Fibroblast of villous mesenchyme (primary cell): ENCODE results near the gene RCAN2. TPM values are rescaled to one million over a fixed set of nuclear protein-coding genes. Genes with fewer than 3 reads are reported as not detected.

ENCODE experiments used
- DNase-seq: peaks from one replicate; pipeline ENCODE4 v3.0.0-alpha.2; 2010; ENCODE audit warnings: low read depth
- H3K4me3 ChIP-seq: 2 replicates; pipeline ENCODE4 v1.5.1; 2011; ENCODE audit warnings: low read depth, mild to moderate bottlenecking, low read length
- total RNA-seq: library from RNA; depleted of rRNA; stranded (reverse); fragments of >200 nt; gene quantifications from 2 replicates; pipeline ENCODE4 v1.2.3, GENCODE V29; 2012
- TF ChIP-seq, protein P1 (sequence below): IDR thresholded peaks from 2 replicates; pipeline ENCODE4 v1.5.1; 2012; ENCODE audit warnings: low read depth, mild to moderate bottlenecking, low read length; ENCODE audit not compliant: insufficient read depth

Gene RCAN2
- total RNA-seq, 1 donor = 1.7 TPM

DNA sequence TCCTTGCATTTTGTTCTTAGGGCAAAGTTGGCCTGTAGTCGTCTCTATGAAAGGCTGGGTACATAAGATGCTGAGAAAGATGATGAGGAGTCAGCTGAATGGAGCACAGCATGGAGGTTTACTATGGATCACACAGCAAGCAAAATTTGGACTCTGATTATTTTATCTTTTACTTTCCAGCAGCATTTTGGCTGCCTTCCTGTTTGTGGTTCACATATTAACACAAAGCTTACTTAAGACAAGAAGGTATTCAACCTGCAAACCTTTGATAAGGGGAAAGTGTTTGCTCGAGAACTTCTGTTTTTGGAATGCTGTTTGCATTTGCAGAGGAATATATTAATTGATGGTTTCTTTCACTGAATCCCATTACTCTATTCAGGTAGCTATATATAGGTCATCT is 217.3 kb downstream of the RCAN2 start:
- TF ChIP-seq, protein P1, sequence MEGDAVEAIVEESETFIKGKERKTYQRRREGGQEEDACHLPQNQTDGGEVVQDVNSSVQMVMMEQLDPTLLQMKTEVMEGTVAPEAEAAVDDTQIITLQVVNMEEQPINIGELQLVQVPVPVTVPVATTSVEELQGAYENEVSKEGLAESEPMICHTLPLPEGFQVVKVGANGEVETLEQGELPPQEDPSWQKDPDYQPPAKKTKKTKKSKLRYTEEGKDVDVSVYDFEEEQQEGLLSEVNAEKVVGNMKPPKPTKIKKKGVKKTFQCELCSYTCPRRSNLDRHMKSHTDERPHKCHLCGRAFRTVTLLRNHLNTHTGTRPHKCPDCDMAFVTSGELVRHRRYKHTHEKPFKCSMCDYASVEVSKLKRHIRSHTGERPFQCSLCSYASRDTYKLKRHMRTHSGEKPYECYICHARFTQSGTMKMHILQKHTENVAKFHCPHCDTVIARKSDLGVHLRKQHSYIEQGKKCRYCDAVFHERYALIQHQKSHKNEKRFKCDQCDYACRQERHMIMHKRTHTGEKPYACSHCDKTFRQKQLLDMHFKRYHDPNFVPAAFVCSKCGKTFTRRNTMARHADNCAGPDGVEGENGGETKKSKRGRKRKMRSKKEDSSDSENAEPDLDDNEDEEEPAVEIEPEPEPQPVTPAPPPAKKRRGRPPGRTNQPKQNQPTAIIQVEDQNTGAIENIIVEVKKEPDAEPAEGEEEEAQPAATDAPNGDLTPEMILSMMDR = no peak
- H3K4me3 ChIP-seq = no peak overlapping the region
- DNase-seq = no peak

DNA sequence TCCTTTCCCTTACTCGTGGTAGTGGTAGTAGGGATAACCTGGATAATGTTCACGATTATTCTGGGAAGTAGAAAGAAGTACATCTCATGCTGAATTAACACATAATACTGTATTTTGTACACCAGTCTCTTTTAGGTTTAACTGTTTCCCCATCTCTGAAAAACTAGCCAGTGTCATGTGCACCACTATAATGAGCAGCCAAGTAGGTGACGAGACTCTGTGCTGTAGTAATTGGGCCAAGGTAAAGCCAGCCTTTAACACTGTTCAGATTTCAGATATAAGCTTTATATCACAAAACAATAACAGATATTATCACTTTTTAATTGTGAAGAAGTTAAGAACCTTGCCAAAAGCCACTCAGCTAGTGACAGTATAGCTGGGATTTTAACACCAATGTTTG is 219.5 kb downstream of the RCAN2 start:
- no peak for DNase-seq
- H3K4me3 ChIP-seq = no peak overlapping the region
- TF ChIP-seq, protein P1 = no peak

DNA sequence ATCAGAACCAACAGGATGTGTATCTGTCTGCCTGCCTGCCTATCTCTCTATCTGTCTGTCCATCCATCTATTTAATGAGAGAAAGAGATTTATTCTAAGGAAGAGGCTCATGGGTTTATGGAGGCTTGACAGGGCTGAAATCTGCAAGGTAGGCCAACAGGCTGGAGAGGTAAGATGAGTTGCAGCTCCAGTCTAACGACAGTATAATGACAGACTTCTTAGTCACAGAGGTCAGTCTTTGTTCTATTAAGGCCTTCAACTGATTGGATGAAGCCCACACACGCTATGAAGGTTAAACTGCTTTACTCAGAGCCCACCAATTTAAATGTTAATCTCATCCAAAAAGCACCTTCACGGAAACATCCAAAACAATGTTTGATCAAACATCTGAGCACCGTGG is 220.1 kb downstream of the RCAN2 start:
- H3K4me3 ChIP-seq = no peak overlapping the region
- TF ChIP-seq, protein P1 = no peak
- no peak for DNase-seq

DNA sequence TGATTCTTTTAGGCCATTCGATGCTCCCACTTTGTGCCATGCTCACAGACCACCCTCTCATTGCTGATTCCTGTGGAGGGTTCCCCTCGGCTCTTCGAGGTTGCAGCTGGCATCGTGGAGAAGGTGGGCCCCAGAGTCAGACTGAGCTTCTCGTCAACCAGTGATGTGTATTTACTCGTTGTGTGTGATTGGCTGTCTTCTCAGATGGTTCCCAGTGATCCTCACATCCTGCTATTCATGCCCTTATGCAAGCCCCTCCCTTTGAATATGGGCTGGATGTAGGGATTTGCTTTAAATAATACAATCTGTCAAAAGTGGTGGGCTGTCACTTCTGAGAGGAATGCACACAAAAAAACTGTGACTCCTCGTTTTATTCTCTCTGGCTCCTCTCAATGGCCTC is 220.9 kb downstream of the RCAN2 start:
- TF ChIP-seq, protein P1 = no peak
- no peak overlapping the region for H3K4me3 ChIP-seq
- no peak for DNase-seq

DNA sequence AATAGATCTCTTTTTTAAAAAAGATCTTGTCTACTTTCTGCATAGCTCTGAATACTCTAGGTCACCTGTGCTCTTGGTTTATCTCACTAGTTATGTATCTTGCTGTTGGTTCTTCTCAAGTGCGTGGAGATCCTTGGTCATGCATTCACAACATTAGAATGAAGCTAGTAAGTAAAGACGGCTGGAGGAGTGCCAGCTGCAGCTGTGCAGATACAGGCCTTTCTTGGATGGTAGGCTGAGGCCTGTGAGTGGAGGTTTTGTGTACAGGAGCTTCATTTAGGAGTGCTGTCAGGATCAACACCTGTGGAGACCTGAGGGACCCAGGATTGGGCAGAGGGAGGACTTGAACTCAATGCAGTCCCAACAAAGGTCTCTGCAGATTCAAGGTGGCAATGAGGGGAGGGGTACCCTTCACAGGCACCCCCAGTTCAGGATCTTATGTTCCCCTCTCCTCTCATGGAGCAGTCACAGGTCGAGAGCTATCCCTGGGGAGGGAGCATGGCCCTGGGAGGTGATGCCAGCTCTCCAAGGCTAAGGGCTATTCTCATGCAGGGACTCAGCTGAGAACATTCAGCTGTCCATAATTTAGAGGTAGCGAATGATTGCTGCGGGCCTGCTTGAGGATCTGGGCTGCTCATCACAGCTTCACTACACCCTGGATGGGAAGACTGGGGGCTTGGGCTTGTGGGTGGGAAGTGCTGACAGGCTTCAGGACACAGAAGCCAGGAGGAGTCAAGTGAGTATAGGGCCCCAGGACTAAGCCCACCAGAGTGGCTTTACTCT is 221.6 kb downstream of the RCAN2 start:
- TF ChIP-seq, protein P1 = no peak
- no peak for DNase-seq
- no peak overlapping the region for H3K4me3 ChIP-seq

DNA sequence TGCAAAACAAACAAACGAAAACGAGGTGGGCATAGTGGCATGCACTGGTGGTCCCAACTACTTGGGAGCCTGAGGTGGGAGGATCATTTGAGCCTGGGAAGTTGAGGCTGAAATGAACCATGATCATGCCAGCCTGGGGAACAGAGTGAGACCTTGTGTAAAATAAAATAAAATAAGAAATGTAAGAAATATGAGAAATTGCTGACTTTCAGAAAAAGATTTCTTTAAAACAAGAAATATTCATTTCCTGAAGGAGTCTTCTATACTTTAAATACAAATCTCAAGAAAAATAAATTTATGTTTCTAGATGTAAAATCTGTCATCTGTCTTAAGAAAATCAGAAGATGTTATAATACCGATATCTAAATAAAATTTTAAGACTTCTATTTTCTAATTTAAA is 223.7 kb downstream of the RCAN2 start:
- no peak overlapping the region for H3K4me3 ChIP-seq
- DNase-seq = no peak

DNA sequence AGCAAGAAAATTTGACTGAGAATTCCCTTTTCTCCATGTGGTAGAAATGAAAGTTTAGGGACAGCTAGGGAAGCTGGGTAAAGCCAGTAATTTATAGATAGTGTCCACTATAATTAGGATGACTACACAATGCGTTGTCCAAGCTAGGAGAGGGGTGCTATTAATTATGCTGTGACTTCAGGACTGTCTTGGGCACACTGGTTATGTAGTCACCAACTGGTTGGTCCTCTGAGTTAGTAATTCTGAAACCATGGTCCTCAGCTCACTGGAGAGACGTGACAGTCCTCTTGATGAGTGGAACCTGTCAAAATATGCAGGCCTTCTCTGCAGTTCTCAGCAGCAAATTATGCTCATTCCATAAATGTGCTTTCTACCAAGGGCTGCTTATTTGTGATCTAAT is 225.9 kb downstream of the RCAN2 start:
- TF ChIP-seq, protein P1 = no peak
- DNase-seq = no peak

More for the DNA sequence above, 223.7 kb downstream of the RCAN2 start:
- TF ChIP-seq, protein P1 = no peak

More for the DNA sequence above, 225.9 kb downstream of the RCAN2 start:
- H3K4me3 ChIP-seq = no peak overlapping the region
